IMR-90 (cell line): ENCODE data around the gene GKN2. TPM values are rescaled to one million over a fixed set of nuclear protein-coding genes. Genes with fewer than 3 reads are reported as not detected.
A peak's percentile ranks its signal among the peaks of the same experiment; 100 is the strongest.
"Not testable (repeated sequence)": the region's sequence is repeated elsewhere in the genome, so short reads cannot be mapped to it uniquely, and the experiment has no call there.

Experiments used
- ATAC-seq: fragments of 200-7000 bp; cut with Tn5 transposase; 2 replicates; pipeline ENCODE4 v1.9.1; 2020; ENCODE audit warnings: low read depth, mild to moderate bottlenecking, moderate library complexity
- BruUV-seq: library from RNA; stranded (reverse); fragments of 400-500 nt; replicated peaks from 2 replicates; lab custom pipeline; 2021; lab: Mats Ljungman, UMichigan
- CTCF ChIA-PET: fragments of 300-600 bp; formaldehyde crosslinking; extraction: SDS; loops from one replicate; lab custom pipeline; 2021; ENCODE audit warnings: antibody characterized with exemption; lab: Yijun Ruan, JAX
- POLR2A ChIA-PET: fragments of 300-600 bp; sonication (Branson Sonifier 250); formaldehyde crosslinking; loops from one replicate; lab custom pipeline; 2022; ENCODE audit warnings: antibody characterized with exemption; ENCODE audit not compliant: unreplicated experiment; lab: Charles Lee
- DNase-seq: peaks from one replicate; pipeline ENCODE4 v3.0.0; 2013
- H2AFZ ChIP-seq: replicated peaks from 2 replicates; pipeline ENCODE3; 2013; ENCODE audit warnings: low read length, mild to moderate bottlenecking; ENCODE audit not compliant: poor library complexity
- H2AK5ac ChIP-seq: 2 replicates; pipeline ENCODE4 v1.6.1; 2013; ENCODE audit warnings: low read depth, low read length, inconsistent platforms
- H2AK9ac ChIP-seq: replicated peaks from 2 replicates; pipeline ENCODE3; 2013; ENCODE audit warnings: mild to moderate bottlenecking, low read depth, low read length, moderate library complexity; ENCODE audit not compliant: poor library complexity
- H2BK120ac ChIP-seq: 2 replicates; pipeline ENCODE4 v1.6.1; 2013; ENCODE audit warnings: low read depth, low read length, inconsistent platforms
- H2BK15ac ChIP-seq: 3 replicates; pipeline ENCODE4 v1.6.1; 2013; ENCODE audit warnings: low read depth, low read length, inconsistent platforms
- H2BK20ac ChIP-seq: 2 replicates; pipeline ENCODE4 v1.6.1; 2013; ENCODE audit warnings: low read depth, mild to moderate bottlenecking, inconsistent platforms, low read length, moderate library complexity
- H2BK5ac ChIP-seq: 2 replicates; pipeline ENCODE4 v1.6.1; 2013; ENCODE audit warnings: mild to moderate bottlenecking, low read depth, low read length, inconsistent platforms; ENCODE audit not compliant: poor library complexity, severe bottlenecking
- H3K14ac ChIP-seq: replicated peaks from 2 replicates; pipeline ENCODE4 v1.6.1; 2013; ENCODE audit warnings: low read depth, low read length, inconsistent platforms
- H3K18ac ChIP-seq: 2 replicates; pipeline ENCODE4 v1.6.1; 2013; ENCODE audit warnings: low read depth, low read length, control low read depth
- H3K23ac ChIP-seq: 2 replicates; pipeline ENCODE4 v1.6.1; 2013; ENCODE audit warnings: low read depth, low read length, inconsistent platforms
- H3K27ac ChIP-seq: 2 replicates; pipeline ENCODE4 v1.5.1; 2013; ENCODE audit warnings: mild to moderate bottlenecking, control low read depth, low read length; ENCODE audit not compliant: insufficient read depth
- H3K27me3 ChIP-seq: 2 replicates; pipeline ENCODE4 v1.6.1; 2013; ENCODE audit warnings: low read length; ENCODE audit not compliant: control insufficient read depth, insufficient read depth
- H3K36me3 ChIP-seq: 2 replicates; pipeline ENCODE4 v1.6.1; 2013; ENCODE audit warnings: low read length, mixed read lengths; ENCODE audit not compliant: control insufficient read depth, insufficient read depth
- H3K4ac ChIP-seq: 2 replicates; pipeline ENCODE4 v1.6.1; 2013; ENCODE audit warnings: low read depth, low read length, inconsistent platforms
- H3K4me1 ChIP-seq: 2 replicates; pipeline ENCODE4 v1.6.1; 2013; ENCODE audit warnings: low read length, mixed read lengths; ENCODE audit not compliant: control insufficient read depth, insufficient read depth
- H3K4me2 ChIP-seq: 2 replicates; pipeline ENCODE4 v1.6.1; 2013; ENCODE audit warnings: low read depth, mild to moderate bottlenecking, control low read depth, low read length, moderate library complexity
- H3K4me3 ChIP-seq: 2 replicates; pipeline ENCODE4 v1.5.1; 2013; ENCODE audit warnings: low read depth, mild to moderate bottlenecking, control low read depth, low read length, moderate library complexity; ENCODE audit not compliant: insufficient read depth
- H3K56ac ChIP-seq: 2 replicates; pipeline ENCODE4 v1.6.1; 2013; ENCODE audit warnings: low read length, inconsistent platforms; ENCODE audit not compliant: insufficient read depth; ENCODE audit errors: extremely low read depth
- H3K79me1 ChIP-seq, 2 experiments: 2 replicates each; pipeline ENCODE4 v1.6.1; 2013; ENCODE audit warnings: low read length in 2 of 2, inconsistent platforms in 1 of 2, low read depth in 1 of 2
- H3K9ac ChIP-seq: 2 replicates; pipeline ENCODE4 v1.6.1; 2013; ENCODE audit warnings: low read depth, low read length, control low read depth
- H3K9me1 ChIP-seq: 2 replicates; pipeline ENCODE4 v1.6.1; 2013; ENCODE audit warnings: low read length, inconsistent platforms; ENCODE audit not compliant: insufficient read depth
- H3K9me3 ChIP-seq: 2 replicates; pipeline ENCODE4 v1.6.1; 2013; ENCODE audit warnings: low read length; ENCODE audit not compliant: control insufficient read depth, insufficient read depth
- H4K20me1 ChIP-seq: 2 replicates; pipeline ENCODE4 v1.6.1; 2013; ENCODE audit warnings: low read length, inconsistent platforms; ENCODE audit not compliant: insufficient read depth
- H4K5ac ChIP-seq: 2 replicates; pipeline ENCODE4 v1.6.1; 2013; ENCODE audit warnings: mild to moderate bottlenecking, low read depth, low read length, control low read depth
- H4K8ac ChIP-seq, 2 experiments: 2 replicates each; pipeline ENCODE4 v1.6.1; 2013; ENCODE audit warnings: low read depth in 2 of 2, low read length in 2 of 2, control low read depth in 1 of 2, inconsistent platforms in 1 of 2
- H4K91ac ChIP-seq: 2 replicates; pipeline ENCODE4 v1.6.1; 2013; ENCODE audit warnings: low read depth, low read length, inconsistent platforms; ENCODE audit not compliant: insufficient read depth
- MAFK ChIP-seq: IDR thresholded peaks from 2 replicates; pipeline ENCODE4 v1.6.1; 2012; ENCODE audit warnings: low read depth, low read length, improper control_type of control experiment
- RAD21 ChIP-seq: IDR thresholded peaks from 2 replicates; pipeline ENCODE4 v1.6.1; 2012; ENCODE audit warnings: low read length, improper control_type of control experiment
- SMC3 ChIP-seq: fragments of 150-350 bp; IDR thresholded peaks from 2 replicates; pipeline ENCODE4 v1.6.1; 2016; ENCODE audit warnings: low read depth, mild to moderate bottlenecking, antibody characterized with exemption, low read length, moderate library complexity
- WGBS, 2 experiments: methylation state at CpG; one replicate each; pipeline versions ENCODE4 v1.1.5 to v1.1.7; 2013; ENCODE audit warnings: missing lambda C conversion rate in 2 of 2; ENCODE audit not compliant: insufficient read length in 1 of 2; ENCODE audit errors: extremely low coverage in 2 of 2; 5-methylcytosine and 5-hydroxymethylcytosine counted together
- dilution Hi-C: fragments of 300-500 bp; cut with HindIII; formaldehyde crosslinking; loops from one replicate; pipeline ENCODE4 v1.14.3; 2018; ENCODE audit warnings: low sequenced_read_pairs; ENCODE audit not compliant: unreplicated experiment
- in situ Hi-C: fragments of 300-500 bp; cut with MboI; formaldehyde crosslinking; loops from 3 replicates; pipeline ENCODE4 v1.14.3; 2019; ENCODE audit warnings: low sequenced_read_pairs, inconsistent platforms, mixed read lengths
- intact Hi-C: fragments of 100-400 bp; cut with micrococcal nuclease; formaldehyde crosslinking; loops from 2 replicates; pipeline ENCODE4 v1.10.0; 2022
- polyA plus RNA-seq, 3 experiments: library from polyadenylated mRNA; depleted of rRNA; stranded (reverse); fragments of >200 nt; gene quantifications; 2 replicates each; pipeline ENCODE4 v1.2.3, GENCODE V29; 2012; ENCODE audit warnings: low replicate concordance in 1 of 3
- total RNA-seq: library from RNA; depleted of rRNA; stranded (reverse); fragments of >200 nt; gene quantifications from 2 replicates; pipeline ENCODE4 v1.2.3, GENCODE V29; 2012

Gene GKN2
- total and polyA plus RNA-seq, 2 of the 4 experiments (the other 2 are of a cell fraction) = not detected

DNA sequence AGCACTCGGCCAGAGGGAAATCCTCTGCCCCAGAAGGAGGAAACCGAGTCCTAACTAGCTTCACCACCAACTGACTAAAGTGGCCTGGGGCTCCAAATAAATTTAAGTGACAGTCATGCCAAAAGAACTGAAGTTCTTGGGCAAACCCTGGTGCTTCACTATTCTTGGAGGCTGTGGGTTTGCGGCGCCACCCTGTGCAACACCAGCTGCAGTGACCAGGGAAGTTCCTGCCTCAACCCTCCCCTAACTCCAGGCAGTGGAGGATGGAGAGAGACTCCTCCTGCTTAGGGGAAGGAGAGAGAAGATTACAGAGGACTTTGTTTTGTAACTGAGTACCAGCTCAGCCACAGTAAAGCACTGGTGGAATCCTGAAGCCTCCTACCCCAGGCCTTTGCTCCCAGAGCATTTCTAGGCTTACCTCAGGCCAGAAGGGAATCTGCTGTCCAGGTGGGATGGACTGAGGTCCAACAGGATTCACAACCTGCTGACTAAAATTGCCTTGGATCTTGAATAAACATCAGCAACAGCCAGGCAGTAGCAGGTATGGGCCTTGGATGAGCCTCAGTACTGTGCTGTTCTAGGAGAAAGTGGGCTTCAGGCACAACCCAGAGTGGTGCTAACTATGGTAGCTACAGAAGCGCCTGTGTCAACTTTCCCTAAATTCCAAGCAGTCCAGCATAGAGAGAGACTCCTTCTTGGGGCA, 52.0 kb downstream of the GKN2 start:
- peak; percentile 31 for TF ChIP-seq SMC3
- TF ChIP-seq RAD21 = peak; percentile 25; the same call in 1 of the 2 replicates
- no peak for TF ChIP-seq MAFK
- 67% methylated on average over 1 of the region's 5 CpGs; no CpG with 5 or more reads in 1 of the 2 experiments for WGBS, 2 experiments

DNA sequence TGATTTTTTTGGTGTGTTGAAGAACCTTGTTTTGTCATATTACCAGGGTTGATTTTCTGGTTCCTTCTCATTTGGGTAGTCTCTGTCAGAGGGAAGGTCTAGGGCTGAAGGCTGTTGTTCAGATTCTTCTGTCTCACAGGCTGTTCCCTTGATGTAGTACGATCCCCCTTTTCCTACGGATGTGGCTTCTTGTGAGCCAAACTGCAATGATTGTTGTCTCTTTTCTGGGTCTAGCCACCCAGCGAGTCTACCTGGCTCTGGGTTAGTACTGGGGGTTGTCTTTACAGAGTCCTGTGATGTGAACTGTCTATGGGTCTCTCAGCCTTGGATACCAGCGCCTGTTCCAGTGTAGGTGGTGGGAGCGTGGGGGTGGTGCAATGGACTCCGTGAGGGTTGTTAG, 56.7 kb downstream of the GKN2 start:
- H3K4me2 ChIP-seq, H3K18ac ChIP-seq, H4K20me1 ChIP-seq, H4K8ac ChIP-seq, BruUV-seq, H2AFZ ChIP-seq, H3K27ac ChIP-seq, H3K56ac ChIP-seq, H3K9me1 ChIP-seq, H3K14ac ChIP-seq, H2AK9ac ChIP-seq, H2AK5ac ChIP-seq, in situ Hi-C loops, H2BK20ac ChIP-seq, H3K9me3 ChIP-seq, H3K4me3 ChIP-seq, H3K36me3 ChIP-seq, H3K4me1 ChIP-seq, H4K91ac ChIP-seq, H2BK15ac ChIP-seq, H3K23ac ChIP-seq, DNase-seq, dilution Hi-C loops, intact Hi-C loops, H2BK120ac ChIP-seq, H3K27me3 ChIP-seq, H3K4ac ChIP-seq, H3K79me1 ChIP-seq, ATAC-seq, H2BK5ac ChIP-seq, POLR2A ChIA-PET, H3K9ac ChIP-seq, H4K5ac ChIP-seq: not testable (repeated sequence)
- CTCF ChIA-PET = interaction anchor here (0.5 to 1.1 kb wide), 2 partner anchors 13 to 17 kb away, joined by 3 to 4 read pairs; no protein-coding TSS in a partner anchor
- WGBS, 2 experiments = 100% methylated on average over 3 of the region's 6 CpGs; no CpG with 5 or more reads in 1 of the 2 experiments

More for the DNA sequence above, 52.0 kb downstream of the GKN2 start:
- no peak overlapping the region for H3K4me3 ChIP-seq
- H4K5ac ChIP-seq = no peak overlapping the region
- ATAC-seq = no peak
- H3K4me2 ChIP-seq = no peak overlapping the region
- no peak overlapping the region; the same call in 1 of the 2 replicates for H3K14ac ChIP-seq
- peaks cover 8% of the 10 kb centered on the region for H3K9me3 ChIP-seq
- no peak overlapping the region for H2BK20ac ChIP-seq
- DNase-seq = no peak
- H4K8ac ChIP-seq = no peak overlapping the region
- H2AFZ ChIP-seq = peak overlapping the region; percentile 10
- no peaks in the 10 kb centered on the region for H3K4me1 ChIP-seq
- H3K79me1 ChIP-seq = no peaks in the 10 kb centered on the region
- H2BK15ac ChIP-seq = no peak overlapping the region
- in situ Hi-C loops (no loop called here), dilution Hi-C loops (no loop called here), intact Hi-C loops (no loop called here)
- H3K9ac ChIP-seq = no peak overlapping the region
- no peak overlapping the region for H3K4ac ChIP-seq
- CTCF ChIA-PET = interaction anchor here (1.4 to 3.1 kb wide), 2 partner anchors 124 to 149 kb away, joined by 3 to 10 read pairs; no protein-coding TSS in a partner anchor
- no peaks in the 10 kb centered on the region for H3K27me3 ChIP-seq
- POLR2A ChIA-PET = no interaction called here
- peak overlapping the region; percentile 33; the same call in 1 of the 2 replicates for H2AK5ac ChIP-seq
- no peak overlapping the region for H3K23ac ChIP-seq
- H3K56ac ChIP-seq = no peak overlapping the region; the same call in 1 of the 2 replicates
- H4K20me1 ChIP-seq = no peaks in the 10 kb centered on the region
- H2BK120ac ChIP-seq = no peak overlapping the region
- H3K18ac ChIP-seq = no peak overlapping the region
- H3K9me1 ChIP-seq = no peaks in the 10 kb centered on the region
- no TSS peak for BruUV-seq
- no peak overlapping the region for H4K91ac ChIP-seq
- no peak overlapping the region for H2AK9ac ChIP-seq
- H3K27ac ChIP-seq = no peak overlapping the region
- no peak overlapping the region for H2BK5ac ChIP-seq
- no peaks in the 10 kb centered on the region for H3K36me3 ChIP-seq
